Gastroesophageal sphincter (tissue), 4 donors: ENCODE measurements around the gene DOP1B. TPM values are rescaled to one million over a fixed set of nuclear protein-coding genes. Genes with fewer than 3 reads are reported as not detected.

Experiments used
- ATAC-seq: fragments of 150-250 bp; one replicate; pipeline ENCODE4 v1.9.1; 2016; ENCODE audit warnings: mild to moderate bottlenecking, moderate library complexity
- H3K27ac ChIP-seq, 4 donors: fragments of 200-600 bp; sonication (generic) in 3 of 4; 1 replicate in 3 of 4; 2 replicates in 1 of 4; pipeline ENCODE4 v1.5.1; 2016 to 2019
- H3K27me3 ChIP-seq: fragments of 200-600 bp; sonication (generic); one replicate; pipeline ENCODE4 v1.5.1; 2019
- H3K36me3 ChIP-seq, 2 donors: fragments of 200-600 bp; sonication (generic); one replicate each; pipeline ENCODE4 v1.5.1; 2019; ENCODE audit warnings: control low read depth in 1 of 2
- H3K4me1 ChIP-seq, 3 donors: fragments of 200-600 bp; sonication (generic); 1 replicate in 2 of 3; 2 replicates in 1 of 3; pipeline ENCODE4 v1.5.1; 2016 to 2019; ENCODE audit warnings: control low read depth in 2 of 3
- H3K4me3 ChIP-seq, 2 donors: fragments of 200-600 bp; sonication (generic); one replicate each; pipeline ENCODE4 v1.5.1; 2019; ENCODE audit warnings: mild to moderate bottlenecking in 1 of 2, moderate library complexity in 1 of 2
- H3K9me3 ChIP-seq, 3 donors: fragments of 200-600 bp; sonication (generic); one replicate each; pipeline ENCODE4 v1.5.1; 2017 to 2019; ENCODE audit warnings: control low read depth in 2 of 3
- EP300 ChIP-seq: sonication (generic); formaldehyde crosslinking; IDR thresholded peaks from one replicate; pipeline ENCODE4 v1.6.1; 2017; ENCODE audit warnings: antibody characterized with exemption, mild to moderate bottlenecking
- POLR2A ChIP-seq, 2 donors: fragments of 450-650 bp; IDR thresholded peaks; one replicate each; pipeline ENCODE4 v1.6.1; 2017; ENCODE audit warnings: antibody characterized with exemption in 2 of 2, mild to moderate bottlenecking in 2 of 2, moderate library complexity in 1 of 2
- POLR2AphosphoS5 ChIP-seq: sonication (generic); formaldehyde crosslinking; IDR thresholded peaks from one replicate; pipeline ENCODE4 v1.6.1; 2017; ENCODE audit warnings: antibody characterized with exemption
- WGBS, 2 donors: methylation state at CpG; one replicate each; pipeline ENCODE4 v1.1.5; 2018; ENCODE audit warnings: low coverage in 1 of 2; 5-methylcytosine and 5-hydroxymethylcytosine counted together
- total RNA-seq, 4 donors: library from RNA; depleted of rRNA; stranded (reverse); fragments of >200 nt; gene quantifications; one replicate each; pipeline ENCODE4 v1.1.0, GENCODE V29; 2016
- TF ChIP-seq, protein P1 (sequence below), 4 experiments: fragments of 200-600 bp in 2 of 4; fragments of 450-650 bp in 2 of 4; sonication (generic) in 1 of 4; IDR thresholded peaks; one replicate each; pipeline ENCODE4 v1.5.1; 2017 to 2019; ENCODE audit warnings: antibody characterized with exemption in 4 of 4, mild to moderate bottlenecking in 2 of 4, moderate library complexity in 2 of 4

Gene DOP1B
- total RNA-seq, 4 donors from 2014 or later, result 7.2 to 12.0 (median 10.4) TPM

DNA sequence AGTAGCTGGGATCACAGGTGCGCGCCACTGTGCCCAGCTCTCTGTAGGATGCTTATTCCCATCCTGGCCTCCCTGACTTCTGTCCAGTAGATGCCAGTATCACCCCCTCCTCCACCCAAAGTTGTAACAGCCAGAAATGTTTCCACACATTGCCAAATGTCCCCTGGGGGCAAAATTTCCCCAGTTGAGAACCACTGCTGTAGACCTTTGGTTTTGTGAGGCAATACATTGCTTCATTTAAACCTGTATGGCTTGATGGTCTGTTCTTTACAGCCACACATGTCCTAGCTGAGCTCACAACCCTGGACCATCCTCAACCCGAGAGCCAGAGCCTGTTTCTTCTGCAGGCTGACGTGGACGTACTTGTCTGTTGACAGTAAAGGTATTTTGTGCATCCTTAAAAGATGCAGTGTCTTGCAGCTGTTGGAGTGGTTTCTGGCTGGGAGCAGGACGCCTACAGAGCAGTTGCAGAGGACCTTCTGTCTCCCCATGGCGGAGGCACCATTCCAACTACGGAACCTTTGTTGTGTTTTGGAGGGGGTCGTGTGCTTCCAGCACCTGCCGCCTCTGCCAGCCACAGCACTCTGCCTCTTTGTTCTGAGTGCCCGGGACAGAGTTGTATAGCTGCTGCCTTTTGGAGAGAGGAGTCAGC, 26.6 kb downstream of the DOP1B start:
- H3K27ac ChIP-seq, result no peak overlapping the region
- no peak for ATAC-seq
- 64 to 85% methylated on average over 2 to 10 of the region's 11 CpGs for WGBS, 2 donors
- H3K4me1 ChIP-seq, result peaks cover 0 to 7% (median 0%) of the 10 kb centered on the region in 3 donors
- H3K4me3 ChIP-seq, result no peak overlapping the region
- H3K9me3 ChIP-seq, result no peaks in the 10 kb centered on the region
- peaks cover 0 to 5% of the 10 kb centered on the region in 2 donors for H3K36me3 ChIP-seq
- no peaks in the 10 kb centered on the region for H3K27me3 ChIP-seq
- no peak for TF ChIP-seq POLR2A (IDR thresholded peaks at IDR 0.05)
- TF ChIP-seq, protein P1, sequence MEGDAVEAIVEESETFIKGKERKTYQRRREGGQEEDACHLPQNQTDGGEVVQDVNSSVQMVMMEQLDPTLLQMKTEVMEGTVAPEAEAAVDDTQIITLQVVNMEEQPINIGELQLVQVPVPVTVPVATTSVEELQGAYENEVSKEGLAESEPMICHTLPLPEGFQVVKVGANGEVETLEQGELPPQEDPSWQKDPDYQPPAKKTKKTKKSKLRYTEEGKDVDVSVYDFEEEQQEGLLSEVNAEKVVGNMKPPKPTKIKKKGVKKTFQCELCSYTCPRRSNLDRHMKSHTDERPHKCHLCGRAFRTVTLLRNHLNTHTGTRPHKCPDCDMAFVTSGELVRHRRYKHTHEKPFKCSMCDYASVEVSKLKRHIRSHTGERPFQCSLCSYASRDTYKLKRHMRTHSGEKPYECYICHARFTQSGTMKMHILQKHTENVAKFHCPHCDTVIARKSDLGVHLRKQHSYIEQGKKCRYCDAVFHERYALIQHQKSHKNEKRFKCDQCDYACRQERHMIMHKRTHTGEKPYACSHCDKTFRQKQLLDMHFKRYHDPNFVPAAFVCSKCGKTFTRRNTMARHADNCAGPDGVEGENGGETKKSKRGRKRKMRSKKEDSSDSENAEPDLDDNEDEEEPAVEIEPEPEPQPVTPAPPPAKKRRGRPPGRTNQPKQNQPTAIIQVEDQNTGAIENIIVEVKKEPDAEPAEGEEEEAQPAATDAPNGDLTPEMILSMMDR (IDR thresholded peaks at IDR 0.05), result no peak
- no peak for TF ChIP-seq POLR2AphosphoS5
- no peak for TF ChIP-seq EP300

DNA sequence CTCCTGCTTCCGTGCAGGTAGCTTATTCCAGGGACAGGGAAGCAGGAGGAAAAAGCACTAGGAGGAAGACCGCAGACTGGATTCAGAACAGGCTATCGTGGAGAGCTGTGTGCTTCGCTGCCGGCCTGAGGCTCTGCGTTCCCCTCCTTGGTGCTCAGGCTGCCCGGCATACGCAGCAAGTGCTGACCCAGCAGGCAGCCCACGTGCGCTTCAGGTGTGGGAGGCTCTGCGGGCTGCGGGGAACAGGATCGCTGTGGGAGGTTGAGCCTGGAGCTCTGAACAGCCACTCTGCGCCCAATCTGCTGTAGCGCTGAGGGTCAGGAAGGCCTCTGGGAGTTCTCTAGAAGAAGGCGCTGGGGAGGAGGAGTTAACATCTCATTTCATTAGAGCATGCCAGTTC, 27.9 kb downstream of the DOP1B start:
- whole genome bisulfite sequencing, 2 donors, result 89 to 100% methylated on average over 3 to 13 of the region's 16 CpGs
- Histone ChIP-seq H3K27ac (no peak overlapping the region), H3K4me1 (peaks cover 0 to 19% (median 0%) of the 10 kb centered on the region in 3 donors), H3K27me3 (no peaks in the 10 kb centered on the region), H3K9me3 (no peaks in the 10 kb centered on the region), H3K36me3 (peaks cover 0 to 5% of the 10 kb centered on the region in 2 donors), H3K4me3 (no peak overlapping the region)
- ATAC-seq, result no peak
- TF ChIP-seq POLR2A (IDR thresholded peaks at IDR 0.05) (no peak), EP300 (no peak), POLR2AphosphoS5 (no peak)
- TF ChIP-seq, protein P1 (IDR thresholded peaks at IDR 0.05), result no peak

DNA sequence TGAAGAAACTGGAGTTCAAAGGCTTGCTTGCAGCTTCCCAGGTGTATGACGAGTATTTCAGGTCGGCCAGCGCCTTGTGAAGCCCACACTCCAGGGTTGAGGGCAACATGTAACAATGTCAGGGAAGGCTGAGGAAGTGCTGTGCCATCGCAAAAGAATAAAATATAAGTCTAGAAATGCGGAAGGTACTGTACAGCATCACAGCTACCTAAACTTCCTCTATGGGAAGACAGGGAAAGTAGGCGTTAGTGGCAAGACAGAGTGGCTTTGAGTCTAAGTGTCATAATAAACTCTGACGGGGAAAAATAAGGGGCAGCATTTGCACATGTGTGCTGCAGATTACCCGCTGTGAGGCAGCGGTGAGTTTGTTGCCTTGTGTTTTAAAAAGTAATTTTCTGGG, 28.9 kb downstream of the DOP1B start:
- H3K4me1 ChIP-seq, result peaks cover 0 to 19% (median 0%) of the 10 kb centered on the region in 3 donors
- no peak overlapping the region for H3K4me3 ChIP-seq
- no peak for ATAC-seq
- 93 to 94% methylated on average over 6 to 9 of the region's 9 CpGs for WGBS, 2 donors
- H3K36me3 ChIP-seq, result peaks cover 0 to 5% of the 10 kb centered on the region in 2 donors
- TF ChIP-seq EP300, result no peak
- TF ChIP-seq POLR2AphosphoS5, result no peak
- TF ChIP-seq, protein P1 (IDR thresholded peaks at IDR 0.05), result no peak
- no peak for TF ChIP-seq POLR2A (IDR thresholded peaks at IDR 0.05)
- no peak overlapping the region for H3K27ac ChIP-seq
- no peaks in the 10 kb centered on the region for H3K9me3 ChIP-seq
- no peaks in the 10 kb centered on the region for H3K27me3 ChIP-seq

DNA sequence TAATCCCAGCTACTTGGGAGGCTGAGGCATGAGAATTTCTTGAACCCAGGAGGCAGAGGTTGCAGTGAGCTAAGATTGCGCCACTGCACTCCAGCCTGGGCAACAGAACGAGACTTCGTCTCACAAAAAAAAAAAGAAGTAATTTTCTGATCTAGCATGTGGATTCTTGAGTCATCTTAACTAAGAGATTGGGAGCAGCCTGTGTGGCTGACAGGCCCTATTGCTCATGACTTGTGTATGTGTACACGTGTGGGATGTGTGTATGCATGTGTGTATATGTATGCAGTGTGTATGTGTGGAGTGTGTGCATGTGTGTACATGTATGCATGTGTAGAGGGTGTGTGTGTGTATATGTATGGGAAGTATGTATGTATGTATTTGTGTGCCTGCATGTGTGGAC, 29.5 kb downstream of the DOP1B start:
- peaks cover 0 to 19% (median 0%) of the 10 kb centered on the region in 3 donors for H3K4me1 ChIP-seq
- no peak for TF ChIP-seq EP300
- TF ChIP-seq, protein P1 (IDR thresholded peaks at IDR 0.05), result no peak
- TF ChIP-seq POLR2A (IDR thresholded peaks at IDR 0.05), result no peak
- no peak for TF ChIP-seq POLR2AphosphoS5
- no peak for ATAC-seq
- no peaks in the 10 kb centered on the region for H3K9me3 ChIP-seq
- peaks cover 0 to 5% of the 10 kb centered on the region in 2 donors for H3K36me3 ChIP-seq
- H3K27ac ChIP-seq, result no peak overlapping the region
- WGBS, 2 donors, result 94 to 100% methylated on average over 1 to 4 of the region's 4 CpGs
- H3K4me3 ChIP-seq, result no peak overlapping the region
- no peaks in the 10 kb centered on the region for H3K27me3 ChIP-seq
